NCI-H2107 (cell line): Measurements from ENCODE around the gene MRPS2.
"Not testable (repeated sequence)": the region's sequence is repeated elsewhere in the genome, so short reads cannot be mapped to it uniquely, and the experiment has no call there.

Source experiments
- DNase-seq: peaks from one replicate; lab custom pipeline; 2025; lab: John Stamatoyannopoulos, UW

The MRPS2 gene

DNA sequence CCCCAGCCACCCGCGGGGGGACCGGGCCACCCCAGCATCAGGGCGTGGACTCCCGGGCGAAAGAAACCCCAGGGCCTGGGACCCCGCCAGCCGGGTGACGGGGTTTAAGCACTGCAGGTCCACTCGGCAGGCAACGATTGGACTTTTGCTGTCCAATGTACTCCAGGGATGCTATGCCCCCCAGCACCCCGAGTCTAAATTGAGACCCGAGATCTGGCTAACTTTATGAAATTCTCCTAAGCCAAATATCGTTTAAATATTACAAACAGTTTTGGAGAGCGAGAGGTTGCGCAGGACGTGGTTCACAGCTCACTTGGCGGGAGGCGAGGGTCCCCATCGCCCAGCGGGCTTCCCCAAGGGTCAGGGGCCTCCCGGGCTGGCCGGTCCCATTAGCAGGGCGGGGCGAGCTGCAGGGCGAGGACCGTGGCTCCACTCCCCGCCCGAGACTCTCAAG is 384 bp upstream of the MRPS2 start:
- DNase-seq: no peak

DNA sequence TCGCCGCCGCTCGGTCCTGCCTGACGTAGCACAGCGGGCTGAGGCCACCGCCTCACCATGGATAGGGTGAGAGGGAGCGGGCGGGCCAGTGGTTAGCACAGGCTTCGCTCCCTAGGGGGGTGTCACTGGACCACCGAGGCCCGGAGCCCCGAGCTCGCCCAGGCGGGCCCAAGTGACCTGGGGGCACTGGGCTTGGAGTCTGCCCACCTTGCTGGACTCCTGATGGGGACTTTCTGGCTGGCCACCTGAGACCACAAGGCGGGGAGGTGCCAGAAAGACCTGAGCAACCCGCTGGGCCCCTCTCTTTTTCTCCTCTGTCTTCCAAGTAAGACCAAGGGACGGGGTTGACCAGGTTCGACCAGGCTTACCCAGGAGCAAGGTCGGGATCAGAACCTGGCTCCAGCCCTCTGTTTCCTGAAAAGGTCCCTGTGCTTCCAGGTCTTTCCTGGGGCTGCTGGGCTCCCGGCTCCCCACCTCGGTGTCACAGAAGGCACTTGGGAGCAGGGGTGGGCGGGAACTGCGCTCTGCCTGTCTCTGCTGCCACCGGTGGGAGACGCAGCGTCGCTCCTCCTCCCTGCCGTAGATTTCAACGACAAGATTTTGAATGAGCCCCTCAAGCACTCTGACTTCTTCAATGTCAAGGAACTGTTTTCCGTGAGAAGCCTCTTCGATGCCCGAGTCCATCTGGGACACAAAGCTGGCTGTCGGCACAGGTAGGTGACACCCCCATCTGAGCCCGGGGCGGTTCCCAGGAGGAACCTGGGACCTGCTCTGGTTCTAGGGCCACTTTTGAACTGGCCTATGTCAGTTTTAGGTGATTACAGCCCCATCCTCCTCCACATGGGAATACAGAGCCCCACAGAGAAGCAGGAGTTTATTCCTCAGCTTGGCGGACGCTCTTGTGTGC is 1.0 kb downstream of the MRPS2 start:
- DNase-seq: no peak

- no peak for DNase-seq
Observed at GRCh38 chr9:135502168-135502872, 1.8 kb downstream of the MRPS2 start.

DNA sequence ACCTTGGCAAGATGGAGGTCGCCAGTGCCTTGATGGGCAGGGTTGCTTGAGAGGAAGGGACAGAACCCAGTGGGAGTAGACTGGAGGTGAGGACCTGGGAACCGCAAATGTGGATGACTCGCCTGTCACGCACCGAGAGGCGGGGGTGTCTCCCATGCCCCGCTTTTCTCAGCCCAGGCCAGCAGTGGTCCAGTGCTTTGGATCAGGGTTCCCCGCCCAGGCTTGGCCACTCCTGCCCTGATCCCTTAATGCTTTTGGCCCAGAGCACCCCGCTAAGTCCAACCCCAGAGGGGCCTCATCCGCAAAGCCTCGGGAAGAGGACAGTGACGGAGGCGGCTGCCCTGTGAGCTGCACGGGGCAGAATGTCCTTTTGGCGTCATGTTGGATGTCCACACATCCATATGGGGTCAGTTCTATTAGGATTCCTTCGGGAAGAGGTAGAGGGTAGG is 2.4 kb downstream of the MRPS2 start:
- no peak for DNase-seq

GRCh38 chr9:135503371-135504261 is 3.1 kb downstream of the MRPS2 start:
- DNase-seq: no peak

DNA sequence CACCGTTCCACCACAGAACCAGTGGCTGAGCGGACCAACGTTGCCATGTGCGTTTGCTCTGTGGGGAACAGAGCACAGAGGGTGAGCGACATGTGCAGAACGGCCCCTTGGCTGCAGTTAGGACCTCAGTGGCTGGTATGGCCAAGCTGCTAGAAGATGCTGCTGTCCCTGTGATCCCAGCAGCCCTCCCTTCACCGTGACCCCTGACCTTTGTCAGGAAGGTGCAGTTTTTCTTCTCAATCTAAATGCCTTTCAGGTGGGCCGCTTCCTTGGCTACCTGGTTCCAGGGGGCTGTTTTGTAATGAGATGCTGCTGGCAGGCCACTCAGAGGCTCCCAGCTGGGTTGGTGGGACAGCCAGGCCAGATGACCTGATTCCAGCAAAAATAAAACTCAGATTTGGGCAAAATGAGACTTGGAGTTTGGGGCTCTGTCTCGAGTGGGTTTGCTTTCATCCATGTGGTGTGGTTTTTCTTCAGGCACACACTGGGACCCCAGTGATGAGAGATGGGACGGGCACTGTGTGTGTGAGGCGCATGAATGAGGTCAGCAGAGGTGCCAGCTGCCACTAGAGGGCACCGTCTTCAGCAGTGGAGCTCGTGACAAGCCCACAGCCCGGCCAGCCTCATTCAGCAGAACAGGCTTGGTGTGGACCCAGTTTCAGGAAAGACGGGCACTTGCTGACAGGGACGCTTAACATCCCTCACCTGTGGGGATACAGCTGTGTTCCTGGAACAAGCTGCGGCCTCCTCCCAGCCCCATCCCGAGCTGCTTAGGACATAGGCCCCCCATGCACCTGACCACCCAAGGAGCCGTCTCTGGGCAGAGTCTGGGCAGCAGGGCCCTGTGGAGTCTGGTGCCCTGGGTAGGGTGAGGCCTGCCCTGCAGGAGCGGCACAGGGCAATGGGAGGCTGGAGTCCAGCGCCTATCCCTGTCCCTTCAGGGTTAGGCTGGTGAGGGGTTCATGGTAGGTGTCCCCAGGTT is 4.1 kb downstream of the MRPS2 start:
- DNase-seq: no peak

DNA sequence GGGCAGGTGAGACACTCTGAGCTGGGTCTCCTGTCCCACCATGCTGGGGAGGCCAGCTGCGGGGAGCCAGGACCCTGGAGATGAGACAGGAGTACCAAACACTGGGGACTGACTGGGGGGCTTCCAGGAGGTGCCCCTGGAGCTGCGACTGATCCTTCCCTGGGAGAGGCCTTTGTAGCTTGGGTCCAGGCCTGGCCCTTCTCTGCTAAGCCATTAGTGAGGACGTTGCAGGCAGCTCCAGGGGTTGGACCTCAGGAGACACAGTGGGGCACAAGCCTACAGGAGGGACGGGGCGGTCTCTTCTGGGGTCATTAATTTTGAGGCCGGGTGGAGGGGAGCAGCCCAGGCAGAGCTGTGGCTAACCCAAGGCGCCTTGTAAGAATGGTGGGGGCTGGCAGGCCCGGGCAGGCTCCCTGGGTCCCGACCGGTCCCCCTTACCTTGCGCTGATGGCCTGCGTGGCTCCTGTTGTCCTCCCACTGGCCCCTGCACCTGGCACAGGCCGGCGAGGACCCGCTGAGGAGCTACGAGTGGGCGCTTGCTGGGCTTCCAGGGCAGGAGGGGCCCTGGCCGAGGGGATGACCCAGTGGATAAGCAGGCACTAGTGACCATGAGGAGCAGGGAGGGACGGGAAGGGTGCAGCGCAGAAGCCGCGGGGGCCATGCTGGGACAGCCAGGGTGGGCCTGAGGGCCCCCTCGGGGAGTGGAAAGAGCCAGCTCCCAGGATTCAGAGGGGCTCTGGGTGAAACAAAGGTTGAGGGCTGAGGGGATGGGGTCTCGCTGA is 5.1 kb downstream of the MRPS2 start:
- no peak for DNase-seq

- DNase-seq: no peak
Observed at GRCh38 chr9:135506327-135507103, 6.0 kb downstream of the MRPS2 start.

DNA sequence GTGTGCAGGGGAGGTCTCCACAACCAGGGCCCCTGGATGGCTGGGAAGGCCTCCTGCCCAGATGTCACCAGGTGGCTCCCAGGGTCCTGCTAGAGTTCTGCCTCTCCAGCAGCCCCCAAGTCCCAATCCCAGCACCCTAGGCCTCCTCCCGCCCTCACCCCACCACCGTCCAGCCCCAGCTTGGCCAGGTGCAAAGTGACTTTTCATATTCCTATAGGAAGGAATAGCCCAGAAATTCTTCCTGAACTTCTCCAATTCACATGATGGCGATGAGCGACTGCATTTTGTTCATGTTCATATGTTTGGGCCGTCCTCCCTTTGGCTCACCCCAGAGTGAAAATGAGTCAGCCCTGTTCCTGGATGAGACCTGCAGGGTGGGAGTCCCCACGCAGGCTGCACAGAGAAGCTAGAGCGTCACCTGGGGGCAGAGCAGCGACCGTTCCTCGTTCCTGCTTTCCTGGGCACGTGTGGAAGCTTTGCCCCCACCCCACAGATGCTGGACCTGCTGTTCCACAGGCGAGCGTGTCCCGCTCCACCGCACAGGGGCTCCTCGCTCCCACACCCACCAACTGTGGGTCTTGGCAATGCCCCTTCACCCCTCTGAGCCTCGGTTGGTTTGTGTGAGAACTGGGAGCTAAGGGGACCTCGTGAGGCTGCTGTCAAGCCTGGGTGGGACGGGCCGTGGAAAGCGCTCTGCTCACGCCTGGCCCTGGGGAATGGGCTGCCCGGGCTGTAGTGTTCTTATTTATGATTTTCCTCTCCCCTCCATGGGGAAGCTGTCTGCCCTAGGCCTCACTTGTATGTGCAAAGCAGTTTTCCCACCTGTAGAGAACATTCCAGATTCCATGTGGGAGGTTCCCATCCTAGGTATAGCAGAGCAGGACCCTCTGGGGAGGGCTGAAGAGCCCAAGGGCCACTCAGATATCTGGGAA is 6.9 kb downstream of the MRPS2 start:
- no peak for DNase-seq

- DNase-seq: no peak
Observed at GRCh38 chr9:135508211-135508820, 7.8 kb downstream of the MRPS2 start.

DNA sequence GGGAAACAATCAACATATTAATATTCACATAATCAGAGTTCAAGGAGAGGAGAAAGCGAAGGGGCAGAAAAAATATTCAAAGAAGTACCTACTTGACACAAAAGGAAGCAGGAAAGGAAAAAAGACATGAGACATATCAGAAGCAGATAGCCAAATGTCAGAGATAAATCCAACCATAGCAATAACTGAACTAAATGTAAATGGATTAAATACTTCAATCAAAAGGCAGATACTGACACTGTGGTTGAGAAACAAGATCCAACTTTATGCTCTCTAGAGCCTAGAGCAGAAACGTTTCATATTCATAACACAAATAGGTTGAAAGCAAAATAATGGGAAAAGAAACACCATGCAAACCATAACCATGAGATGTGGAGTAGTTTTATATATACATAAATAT is 9.0 kb downstream of the MRPS2 start:
- no peak for DNase-seq

DNA sequence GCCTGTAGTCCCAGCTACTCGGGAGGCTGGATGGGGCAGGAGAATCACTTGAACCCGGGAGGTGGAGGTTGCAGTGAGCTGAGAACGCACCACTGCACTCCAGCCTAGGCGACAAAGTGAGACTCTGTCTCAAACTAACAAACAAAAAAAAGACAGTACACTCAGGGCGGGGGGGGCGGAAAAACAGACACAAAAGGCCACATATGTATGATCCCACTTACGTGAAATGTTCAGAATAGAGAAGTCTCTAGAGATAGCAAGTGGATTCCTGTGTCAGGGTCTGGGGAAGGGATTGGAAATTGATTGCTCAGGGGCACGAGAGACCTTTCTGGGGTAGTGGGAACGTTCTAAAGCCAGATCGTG is 11.7 kb downstream of the MRPS2 start:
- DNase-seq: no peak

- DNase-seq: no peak
Observed at GRCh38 chr9:135512904-135513303, 12.4 kb downstream of the MRPS2 start.

GRCh38 chr9:135513351-135513846 is 12.9 kb downstream of the MRPS2 start:
- DNase-seq: no peak

GRCh38 chr9:135513906-135514305 is 13.4 kb downstream of the MRPS2 start:
- not testable (repeated sequence) for DNase-seq

DNA sequence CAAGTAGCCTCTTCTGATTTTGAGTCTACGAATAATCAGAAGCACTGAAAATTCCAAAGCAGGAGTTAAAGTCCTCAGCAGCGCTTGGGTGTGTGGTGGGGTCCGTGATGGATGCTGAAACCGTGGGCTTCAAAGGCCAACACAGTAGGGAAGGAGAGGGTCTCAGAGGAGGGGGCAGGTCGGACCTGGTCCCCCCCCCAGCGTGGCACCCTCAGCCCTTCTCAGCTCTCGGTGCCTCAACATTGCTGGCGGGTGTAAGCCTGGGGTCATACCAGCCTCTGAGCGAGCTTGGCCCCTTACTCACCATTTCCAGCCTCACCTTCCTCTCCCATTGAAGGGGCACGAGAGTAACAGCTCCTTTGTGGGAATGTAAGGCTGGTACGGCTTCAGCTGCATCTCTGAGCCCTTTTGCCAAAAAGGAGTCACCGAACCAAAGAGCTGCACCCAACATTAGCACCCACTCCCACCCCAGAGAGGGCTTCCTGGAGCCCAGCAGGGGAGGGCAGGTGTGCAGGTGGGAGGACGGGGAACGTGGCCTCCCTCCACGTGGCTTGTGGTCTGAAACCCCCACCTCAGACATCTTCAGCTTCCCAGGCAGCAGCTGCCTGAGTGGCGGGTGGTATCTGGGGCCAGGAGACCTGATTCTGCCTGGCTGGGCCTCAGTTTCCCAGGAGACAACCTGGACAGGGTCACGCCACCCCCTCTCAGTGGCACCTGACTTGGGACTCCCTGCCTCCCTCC is 14.0 kb downstream of the MRPS2 start:
- DNase-seq: no peak
